WTC11 (cell line): ENCODE measurements around the gene GTPBP1. TPM values are rescaled to one million over a fixed set of nuclear protein-coding genes. Genes with fewer than 3 reads are reported as not detected.

Source experiments
- ATAC-seq: fragments of 200-7000 bp; cut with Tn5 transposase; 2 replicates; pipeline ENCODE4 v1.10.0; 2021; ENCODE audit warnings: mild to moderate bottlenecking, moderate library complexity
- CTCF ChIA-PET: fragments of 300-600 bp; sonication (Branson Sonifier 250); formaldehyde crosslinking; loops from one replicate; lab custom pipeline; 2021; ENCODE audit warnings: antibody characterized with exemption; lab: Charles Lee
- POLR2A ChIA-PET: fragments of 350-600 bp; sonication (Branson Sonifier 250); formaldehyde crosslinking; loops from one replicate; lab custom pipeline; 2021; ENCODE audit warnings: antibody characterized with exemption; lab: Charles Lee
- DNase-seq: peaks from one replicate; pipeline ENCODE4 v3.0.0; 2021; ENCODE audit warnings: low spot score
- H3K27ac Mint-ChIP-seq: 2 replicates; pipeline ENCODE4 v1.8.0; 2021; ENCODE audit warnings: mixed read lengths
- H3K27me3 Mint-ChIP-seq: 2 replicates; pipeline ENCODE4 v1.8.0; 2021; ENCODE audit warnings: low read depth, mild to moderate bottlenecking, moderate library complexity, mixed read lengths
- H3K36me3 Mint-ChIP-seq: 2 replicates; pipeline ENCODE4 v1.8.0; 2021; ENCODE audit warnings: mixed read lengths
- H3K4me1 Mint-ChIP-seq: 2 replicates; pipeline ENCODE4 v1.8.0; 2022; ENCODE audit warnings: mixed read lengths
- H3K4me3 Mint-ChIP-seq: 2 replicates; pipeline ENCODE4 v1.8.0; 2021; ENCODE audit warnings: mild to moderate bottlenecking, moderate library complexity, mixed read lengths
- H3K9me3 Mint-ChIP-seq: 2 replicates; pipeline ENCODE4 v1.8.0; 2021; ENCODE audit warnings: mixed read lengths
- AFF4 ChIP-seq: sonication (generic); formaldehyde crosslinking; IDR thresholded peaks from 2 replicates; pipeline ENCODE4 v1.8.1; 2023; ENCODE audit warnings: mild to moderate bottlenecking, missing genetic modification reagents, borderline replicate concordance
- AR ChIP-seq: fragments of 250-450 bp; sonication (Bioruptor Pico); IDR thresholded peaks from 2 replicates; pipeline ENCODE4 v1.9.0; 2021; ENCODE audit warnings: mild to moderate bottlenecking
- CDX4 ChIP-seq: fragments of 250-450 bp; sonication (Bioruptor Pico); IDR thresholded peaks from 2 replicates; pipeline ENCODE4 v1.9.0; 2021; ENCODE audit warnings: moderate library complexity, mild to moderate bottlenecking, inconsistent platforms, borderline replicate concordance
- CTCF ChIP-seq: fragments of 200-600 bp; IDR thresholded peaks from 2 replicates; pipeline ENCODE4 v1.8.0; 2022; ENCODE audit warnings: antibody characterized with exemption
- MXD4 ChIP-seq: fragments of 250-450 bp; sonication (Bioruptor Pico); IDR thresholded peaks from 2 replicates; pipeline ENCODE4 v1.8.0; 2021; ENCODE audit warnings: mild to moderate bottlenecking, moderate library complexity, borderline replicate concordance
- NR1H2 ChIP-seq: sonication (generic); formaldehyde crosslinking; IDR thresholded peaks from 2 replicates; pipeline ENCODE4 v1.9.0; 2021; ENCODE audit warnings: mild to moderate bottlenecking, moderate library complexity, missing genetic modification reagents
- RELA ChIP-seq: sonication (generic); formaldehyde crosslinking; IDR thresholded peaks from 2 replicates; pipeline ENCODE4 v1.8.1; 2022; ENCODE audit warnings: missing genetic modification reagents, mild to moderate bottlenecking, borderline replicate concordance
- TCF7 ChIP-seq: sonication (generic); formaldehyde crosslinking; IDR thresholded peaks from 2 replicates; pipeline ENCODE4 v1.8.0; 2022; ENCODE audit warnings: mild to moderate bottlenecking, low read depth, missing genetic modification reagents, moderate library complexity
- ZNF263 ChIP-seq: sonication (generic); formaldehyde crosslinking; IDR thresholded peaks from 2 replicates; pipeline ENCODE4 v1.8.1; 2022; ENCODE audit warnings: low read depth, mild to moderate bottlenecking, moderate library complexity, missing genetic modification reagents
- ZNF532 ChIP-seq: fragments of 250-450 bp; sonication (Bioruptor Pico); IDR thresholded peaks from 2 replicates; pipeline ENCODE4 v1.9.0; 2021; ENCODE audit warnings: mild to moderate bottlenecking, borderline replicate concordance
- ZNF671 ChIP-seq: fragments of 250-450 bp; sonication (Bioruptor Pico); IDR thresholded peaks from 2 replicates; pipeline ENCODE4 v1.8.0; 2021; ENCODE audit warnings: mild to moderate bottlenecking
- total RNA-seq: library from RNA; stranded (reverse); gene quantifications from 3 replicates; pipeline ENCODE4 v1.2.3, GENCODE V29; 2021

The GTPBP1 gene
- total RNA-seq, 1 experiment from 2014 or later = 108 TPM

GRCh38 chr22:38732251-38732815 lies 26.6 kb downstream of the GTPBP1 start:
- ChIA-PET POLR2A (interaction anchor here (0.5 to 1.1 kb wide), 2 partner anchors 10 to 12 kb away, joined by 3 read pairs; no protein-coding TSS in a partner anchor), CTCF (interaction anchor here (0.9 to 4.0 kb wide), 9 partner anchors 8 to 137 kb away, joined by 3 to 43 read pairs (median 6); partner anchors contain the start of gene GTPBP1)
- Mint-ChIP-seq H3K4me1 (0 out of 2 replicates have a peak, but pooled peaks cover 3% of the 10 kb centered on the region), H3K27me3 (no peaks in the 10 kb centered on the region), H3K27ac (no peak overlapping the region), H3K36me3 (peaks cover 41% of the 10 kb centered on the region), H3K9me3 (no peaks in the 10 kb centered on the region), H3K4me3 (no peak overlapping the region)
- TF ChIP-seq AR (CRISPR knock-in tag) (no peak), RELA (CRISPR knock-in tag) (no peak), ZNF263 (CRISPR knock-in tag) (no peak), TCF7 (CRISPR knock-in tag) (no peak), NR1H2 (no peak), CDX4 (CRISPR knock-in tag) (no peak), ZNF671 (CRISPR knock-in tag) (no peak), ZNF532 (CRISPR knock-in tag) (no peak), MXD4 (CRISPR knock-in tag) (no peak)
- DNase-seq (no peak), ATAC-seq (no peak)

GRCh38 chr22:38733329-38733723 lies 27.6 kb downstream of the GTPBP1 start:
- H3K4me1 Mint-ChIP-seq = 0 out of 2 replicates have a peak, but pooled peaks cover 3% of the 10 kb centered on the region
- ChIA-PET CTCF (interaction anchor here (0.5 to 4.0 kb wide), 22 partner anchors 9 to 136 kb away, joined by 3 to 43 read pairs (median 4); partner anchors contain the start of genes GTPBP1 and TOMM22), POLR2A (interaction anchor here (1.1 to 1.8 kb wide), 2 partner anchors 9 to 14 kb away, joined by 3 to 5 read pairs; no protein-coding TSS in a partner anchor)
- no peaks in the 10 kb centered on the region for H3K9me3 Mint-ChIP-seq
- TF ChIP-seq AFF4 (CRISPR knock-in tag) (no peak), CTCF (peak; percentile 76)
- H3K36me3 Mint-ChIP-seq = peaks cover 39% of the 10 kb centered on the region
- ATAC-seq (peak; percentile 77), DNase-seq (peak; percentile 72)
- no peak overlapping the region for H3K4me3 Mint-ChIP-seq
- H3K27ac Mint-ChIP-seq = peak overlapping the region; percentile 65; the same call in 1 of the 2 replicates
- no peaks in the 10 kb centered on the region for H3K27me3 Mint-ChIP-seq
